SK-N-SH treated with all-trans-retinoic acid at 6 μM for 48 hours (cell line): ENCODE results near the gene ERP27.

Experiments
- ARNTL ChIP-seq: fragments of 450-650 bp; formaldehyde crosslinking; IDR thresholded peaks from 2 replicates; pipeline ENCODE4 v1.5.0; 2020; ENCODE audit warnings: low read depth, mild to moderate bottlenecking, moderate library complexity, borderline replicate concordance
- BACH2 ChIP-seq: fragments of 250-450 bp; sonication (Bioruptor Pico); IDR thresholded peaks from 2 replicates; pipeline ENCODE4 v1.9.0; 2021; ENCODE audit warnings: mild to moderate bottlenecking, borderline replicate concordance
- GLIS3 ChIP-seq: fragments of 250-450 bp; sonication (Bioruptor Pico); IDR thresholded peaks from 2 replicates; pipeline ENCODE4 v1.5.0; 2020; ENCODE audit warnings: mild to moderate bottlenecking, moderate library complexity
- PATZ1 ChIP-seq: fragments of 250-450 bp; sonication (Bioruptor Pico); IDR thresholded peaks from 2 replicates; pipeline ENCODE4 v1.8.0; 2020; ENCODE audit warnings: mild to moderate bottlenecking, moderate library complexity, borderline replicate concordance
- POU6F1 ChIP-seq: fragments of 250-450 bp; sonication (Bioruptor Pico); IDR thresholded peaks from 2 replicates; pipeline ENCODE4 v1.8.0; 2021; ENCODE audit warnings: low read depth, mild to moderate bottlenecking, moderate library complexity, borderline replicate concordance
- TCF4 ChIP-seq: fragments of 250-450 bp; sonication (Bioruptor Pico); IDR thresholded peaks from 2 replicates; pipeline ENCODE4 v1.8.0; 2021; ENCODE audit warnings: mild to moderate bottlenecking, moderate library complexity, borderline replicate concordance
- TOX ChIP-seq: fragments of 250-450 bp; sonication (Bioruptor Pico); IDR thresholded peaks from 2 replicates; pipeline ENCODE4 v1.8.0; 2021; ENCODE audit warnings: mild to moderate bottlenecking, moderate library complexity, borderline replicate concordance
- TSHZ2 ChIP-seq: fragments of 250-450 bp; sonication (Bioruptor Pico); IDR thresholded peaks from 2 replicates; pipeline ENCODE4 v1.5.0; 2020; ENCODE audit warnings: mild to moderate bottlenecking, moderate library complexity
- ZNF8 ChIP-seq: fragments of 450-650 bp; formaldehyde crosslinking; IDR thresholded peaks from 2 replicates; pipeline ENCODE4 v1.5.0; 2020; ENCODE audit warnings: mild to moderate bottlenecking, moderate library complexity

GRCh38 chr12:14928931-14929330 is 9.4 kb downstream of the ERP27 start:
- TF ChIP-seq ZNF8 (CRISPR knock-in tag) (no peak), PATZ1 (no peak; the same call in 1 of the 2 replicates), GLIS3 (CRISPR knock-in tag) (peak; percentile 34; the same call in 1 of the 2 replicates), TCF4 (no peak), POU6F1 (CRISPR knock-in tag) (no peak), ARNTL (CRISPR knock-in tag) (no peak), BACH2 (no peak), TSHZ2 (no peak), TOX (CRISPR knock-in tag) (no peak)
